HCEC 1CT (cell line): ENCODE data around the gene TNFSF13B.
"Not testable (repeated sequence)": the region's sequence is repeated elsewhere in the genome, so short reads cannot be mapped to it uniquely, and the experiment has no call there.

ENCODE experiments used
- DNase-seq: peaks from one replicate; pipeline ENCODE4 v3.0.0-alpha.2; 2017

The TNFSF13B gene, protein sequence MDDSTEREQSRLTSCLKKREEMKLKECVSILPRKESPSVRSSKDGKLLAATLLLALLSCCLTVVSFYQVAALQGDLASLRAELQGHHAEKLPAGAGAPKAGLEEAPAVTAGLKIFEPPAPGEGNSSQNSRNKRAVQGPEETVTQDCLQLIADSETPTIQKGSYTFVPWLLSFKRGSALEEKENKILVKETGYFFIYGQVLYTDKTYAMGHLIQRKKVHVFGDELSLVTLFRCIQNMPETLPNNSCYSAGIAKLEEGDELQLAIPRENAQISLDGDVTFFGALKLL

DNA sequence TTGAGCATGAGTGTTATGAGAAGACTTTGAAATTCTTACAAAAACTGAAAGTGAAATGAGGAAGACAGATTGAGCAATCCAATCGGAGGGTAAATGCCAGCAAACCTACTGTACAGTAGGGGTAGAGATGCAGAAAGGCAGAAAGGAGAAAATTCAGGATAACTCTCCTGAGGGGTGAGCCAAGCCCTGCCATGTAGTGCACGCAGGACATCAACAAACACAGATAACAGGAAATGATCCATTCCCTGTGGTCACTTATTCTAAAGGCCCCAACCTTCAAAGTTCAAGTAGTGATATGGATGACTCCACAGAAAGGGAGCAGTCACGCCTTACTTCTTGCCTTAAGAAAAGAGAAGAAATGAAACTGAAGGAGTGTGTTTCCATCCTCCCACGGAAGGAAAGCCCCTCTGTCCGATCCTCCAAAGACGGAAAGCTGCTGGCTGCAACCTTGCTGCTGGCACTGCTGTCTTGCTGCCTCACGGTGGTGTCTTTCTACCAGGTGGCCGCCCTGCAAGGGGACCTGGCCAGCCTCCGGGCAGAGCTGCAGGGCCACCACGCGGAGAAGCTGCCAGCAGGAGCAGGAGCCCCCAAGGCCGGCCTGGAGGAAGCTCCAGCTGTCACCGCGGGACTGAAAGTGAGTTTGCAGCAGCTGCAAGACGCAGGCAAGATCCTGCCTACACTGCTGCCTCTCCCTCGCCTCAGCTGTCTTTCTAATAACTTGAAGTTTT, at the start of gene TNFSF13B:
Gene TNFSF13B, plus strand, starts transcription at position 118 of the 728 bp plus-strand sequence. Its CDS starts 178 bp downstream, at position 296.
- peak; percentile 25 for DNase-seq

DNA sequence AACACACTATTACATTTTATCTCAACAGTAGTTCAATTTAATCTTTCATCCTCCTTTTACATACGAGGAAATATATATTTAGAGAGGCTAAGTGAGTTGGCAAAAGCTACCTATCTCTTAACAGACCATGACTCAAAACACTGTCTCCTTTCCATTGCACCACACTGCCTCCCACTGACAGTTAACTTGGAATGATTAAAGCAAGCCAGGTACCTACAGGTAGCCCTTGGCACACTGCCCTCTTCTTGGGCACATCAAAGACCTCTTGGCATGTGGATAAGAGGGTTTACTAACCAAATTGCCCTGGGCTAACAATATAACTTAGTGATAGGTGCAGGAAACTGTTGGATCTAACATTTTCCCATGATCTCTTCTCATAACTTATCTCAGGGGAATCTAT, 49.5 kb upstream of the TNFSF13B start:
- DNase-seq, result no peak

DNA sequence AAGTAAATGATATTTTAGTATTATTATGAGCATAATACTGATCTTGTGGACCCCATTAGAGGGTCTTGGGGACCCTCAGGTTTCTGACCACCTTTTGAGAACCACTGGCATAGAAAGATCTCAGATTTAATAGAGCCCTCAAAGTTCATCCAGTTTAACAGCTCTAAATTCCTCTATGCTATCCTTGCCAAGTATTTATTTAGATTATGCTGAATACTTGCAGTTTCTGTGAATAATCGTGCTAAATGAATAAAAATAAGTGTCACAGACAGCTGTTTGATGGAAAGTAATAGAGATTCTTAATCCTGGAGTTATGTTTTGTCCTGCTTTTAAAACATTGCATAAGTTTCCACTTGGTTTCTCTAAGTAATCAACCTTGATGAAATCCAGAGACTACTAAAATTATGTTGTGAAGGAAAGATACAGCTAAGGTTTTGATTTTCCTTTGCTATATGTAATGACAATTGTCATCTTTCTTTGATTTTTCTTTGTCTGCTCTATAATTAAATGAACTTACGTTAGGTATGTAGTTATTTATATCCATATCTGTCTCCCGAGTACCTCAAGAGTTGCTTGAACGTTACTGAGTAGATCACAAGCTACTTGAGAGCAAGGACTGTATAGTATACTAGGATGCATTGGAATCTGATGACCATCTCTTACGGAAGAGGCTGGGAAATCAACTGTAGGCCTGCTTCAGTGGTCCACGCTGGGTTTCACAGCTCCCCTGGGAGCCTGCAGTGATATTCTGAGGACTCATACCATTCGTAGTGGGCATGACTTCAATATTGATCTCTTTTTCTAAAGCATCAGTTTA, 45.6 kb upstream of the TNFSF13B start:
- no peak for DNase-seq

DNA sequence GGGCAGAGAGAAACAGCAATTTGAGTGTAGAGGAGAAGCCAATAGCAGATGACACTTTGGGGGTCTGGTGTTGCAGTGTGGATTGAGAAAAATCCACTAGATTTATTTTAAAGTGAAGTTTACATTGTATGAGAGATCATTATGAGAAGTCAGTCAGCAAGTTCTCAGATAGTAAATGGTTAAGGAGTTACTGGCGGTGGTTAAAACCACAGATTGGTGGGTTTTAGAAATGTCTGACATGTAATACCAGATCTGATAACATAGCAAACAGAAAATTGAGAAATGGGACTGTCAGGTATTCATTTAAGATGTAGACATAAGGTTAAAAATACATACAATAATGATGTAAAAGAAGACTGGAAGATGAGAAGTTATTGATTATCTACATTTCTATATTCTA, 44.1 kb upstream of the TNFSF13B start:
- DNase-seq, result no peak

DNA sequence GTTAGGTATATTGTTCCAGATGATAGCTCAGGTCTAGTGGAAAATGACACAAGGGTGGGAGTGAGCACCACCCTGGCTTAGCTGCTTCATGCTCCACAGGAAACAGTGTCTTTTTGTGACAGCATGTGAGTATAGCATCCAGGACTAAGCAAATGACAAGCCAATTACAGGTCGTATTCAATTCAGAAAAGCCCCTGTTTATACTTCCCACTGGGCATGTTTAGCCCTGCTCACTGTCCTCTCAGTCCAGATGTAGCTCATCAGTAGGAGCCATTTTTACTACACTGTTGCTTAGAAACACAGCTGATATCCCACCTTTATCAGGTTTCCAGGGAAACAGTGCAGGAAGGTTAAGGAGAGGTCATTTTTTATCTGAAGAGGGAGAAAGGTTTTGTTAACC, 43.3 kb upstream of the TNFSF13B start:
- DNase-seq, result no peak

DNA sequence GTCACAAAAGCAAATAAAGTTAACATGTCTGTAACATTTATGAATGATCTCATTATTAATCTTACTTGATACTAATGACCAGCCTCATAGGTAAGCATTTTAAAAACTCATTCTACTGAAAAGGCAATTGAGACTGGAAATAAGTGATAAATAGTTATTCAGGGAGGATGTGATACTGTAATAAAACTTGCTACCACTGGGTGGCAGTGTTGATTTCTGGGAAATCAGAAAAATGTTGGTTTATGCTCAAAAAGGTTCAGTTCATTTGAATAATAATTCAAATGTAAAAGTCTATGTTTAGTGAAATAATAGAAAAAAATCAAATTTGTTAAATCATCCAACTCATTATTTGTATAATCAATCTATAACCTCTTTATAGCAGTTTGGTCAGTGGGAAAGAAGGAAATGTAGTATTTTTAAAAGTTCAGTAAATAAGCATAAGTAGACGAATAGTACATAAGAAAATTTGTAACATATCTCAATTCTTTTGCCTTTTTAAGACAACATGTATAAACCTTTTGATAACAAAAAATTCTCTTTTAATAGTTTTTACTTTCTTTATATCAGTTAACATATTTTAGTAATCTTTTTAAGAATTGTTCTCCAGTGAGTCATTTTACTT, 41.8 kb upstream of the TNFSF13B start:
- peak; percentile 32 for DNase-seq

DNA sequence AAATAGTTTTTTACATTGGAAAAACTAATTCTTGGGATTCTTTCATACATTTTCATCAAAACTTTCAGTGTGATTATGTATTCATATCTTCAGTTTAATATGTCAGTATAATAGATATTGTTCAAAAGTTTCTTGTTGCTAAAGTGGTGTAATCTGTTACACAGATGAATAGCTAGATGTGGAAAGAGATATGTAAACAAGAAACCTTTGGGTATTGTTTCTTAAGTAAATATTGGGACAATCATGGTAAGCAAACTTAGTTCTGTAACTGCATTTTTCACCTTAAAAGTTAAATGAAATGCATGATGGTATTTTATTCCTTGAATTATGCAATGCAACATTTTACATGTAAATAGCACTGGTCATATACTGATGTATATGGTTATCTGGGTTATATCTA, 39.1 kb upstream of the TNFSF13B start:
- DNase-seq, result no peak

DNA sequence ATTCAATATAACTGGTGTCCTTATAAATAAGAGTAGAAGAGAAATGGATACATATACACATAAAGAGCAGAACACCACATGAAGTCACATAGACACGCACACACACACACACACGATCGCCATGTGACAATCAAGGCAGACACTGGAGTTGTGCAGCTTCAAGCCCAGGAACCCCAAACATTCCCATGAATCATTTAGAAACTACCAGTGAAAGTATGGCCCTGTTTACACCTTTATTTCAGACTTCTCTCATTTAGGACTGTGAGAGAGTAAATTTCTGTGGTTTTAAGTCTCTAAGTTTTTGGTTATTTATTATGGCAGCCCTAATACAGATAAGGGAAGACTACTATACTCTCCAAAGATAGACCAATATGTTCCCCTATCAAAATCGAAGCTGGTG, 20.4 kb upstream of the TNFSF13B start:
- no peak for DNase-seq

DNA sequence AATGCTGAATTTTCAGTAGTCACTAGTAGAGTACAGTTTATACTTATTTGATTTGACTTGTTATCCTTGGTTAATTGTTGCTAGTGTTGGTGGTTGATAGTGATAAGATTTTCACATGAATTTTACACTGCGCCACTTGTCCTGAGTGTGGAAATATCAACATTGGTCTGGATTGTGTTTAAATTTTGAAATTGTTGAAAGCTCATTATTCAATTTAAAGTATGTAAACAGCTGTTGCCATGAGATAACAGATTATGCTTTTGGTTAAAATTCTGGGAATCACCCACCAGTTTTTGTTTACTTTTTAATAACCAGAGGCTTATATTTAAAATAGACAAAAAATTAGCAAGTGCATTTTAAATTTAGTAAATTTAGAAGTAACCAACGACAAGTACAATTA, 12.3 kb upstream of the TNFSF13B start:
- no peak for DNase-seq

DNA sequence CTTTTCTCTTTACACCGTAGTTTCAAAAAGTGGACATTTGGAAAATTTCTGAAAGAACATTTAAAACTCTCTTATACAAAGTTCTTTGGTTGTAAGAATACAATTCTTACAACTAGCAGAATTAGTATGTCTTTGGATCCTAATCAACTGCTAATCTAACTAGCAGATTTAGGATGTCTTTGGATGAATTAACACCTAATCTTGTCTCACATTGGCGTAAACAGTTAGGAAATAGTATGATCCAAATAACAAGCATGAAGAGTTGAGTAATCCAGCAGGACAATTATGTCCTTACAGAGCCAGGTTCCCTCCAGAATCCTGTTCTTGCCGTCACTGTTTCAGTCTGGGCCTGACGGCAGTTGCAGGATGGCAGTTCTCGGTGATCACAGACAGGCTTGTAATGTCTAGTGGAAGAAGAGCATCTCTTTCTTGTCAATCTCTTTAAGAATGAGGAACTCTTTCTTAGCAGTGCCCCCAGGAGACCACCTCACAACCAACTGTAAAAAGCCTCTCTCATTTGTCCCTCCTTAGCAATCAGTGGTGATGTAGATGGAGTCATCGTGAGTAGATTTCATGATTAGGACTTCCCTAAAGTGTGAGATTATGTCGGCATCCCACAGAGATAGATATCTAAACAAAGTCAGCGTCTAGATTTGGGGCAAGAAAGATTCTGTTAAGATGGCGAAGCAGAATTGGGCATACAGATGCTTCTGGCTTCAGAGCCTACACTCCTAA, 5.7 kb upstream of the TNFSF13B start:
- no peak for DNase-seq

DNA sequence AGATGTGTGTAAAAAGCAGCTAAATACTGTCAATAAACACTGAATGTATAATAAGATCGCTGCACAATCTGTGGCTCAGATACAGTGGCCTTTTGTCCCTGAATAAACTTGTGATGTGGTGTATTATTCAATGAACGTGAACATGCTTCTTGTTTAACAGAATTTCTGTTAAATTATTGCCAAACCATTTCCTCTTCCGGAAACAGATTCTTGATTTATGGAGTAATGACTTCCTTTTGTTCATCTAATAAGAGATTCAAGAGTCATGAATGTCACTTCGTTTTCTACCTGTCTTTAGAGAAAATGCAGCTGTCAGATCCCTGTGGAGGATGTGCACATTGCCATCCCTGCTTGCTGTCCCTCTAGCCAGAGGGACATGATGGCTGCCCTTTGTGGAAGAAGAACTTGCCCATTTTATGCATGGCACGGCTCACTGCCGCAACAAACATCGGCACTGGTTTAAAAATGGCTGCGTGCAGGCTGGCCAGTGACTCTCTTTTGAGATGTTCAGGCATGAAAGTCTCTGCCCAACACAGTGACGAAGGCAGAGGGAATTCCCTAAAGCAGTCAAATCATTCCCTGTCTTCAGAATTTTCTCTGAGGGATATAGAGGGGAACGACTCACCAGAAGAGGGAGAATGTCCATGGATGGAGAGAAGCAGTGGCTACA, 3.1 kb upstream of the TNFSF13B start:
- no peak for DNase-seq

DNA sequence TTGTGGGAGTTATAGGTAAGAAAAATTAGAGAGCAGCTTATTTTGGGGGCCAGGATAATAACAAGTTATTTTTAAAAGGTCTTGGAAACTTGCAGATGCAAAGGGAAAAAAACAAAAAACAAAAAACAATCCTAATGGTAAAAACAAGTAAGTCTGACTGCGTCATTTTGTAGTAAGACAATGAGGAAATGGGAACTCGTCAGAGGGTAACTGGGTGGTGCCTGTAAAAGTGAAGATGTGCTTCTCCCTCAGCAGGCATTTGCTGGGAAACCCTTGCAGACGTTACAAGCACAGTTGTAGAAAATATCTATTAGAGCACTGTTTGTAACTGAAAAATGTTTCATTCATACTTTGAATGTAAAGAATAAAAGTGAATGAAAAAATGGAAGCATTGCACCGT, 2.2 kb upstream of the TNFSF13B start:
- DNase-seq, result no peak

DNA sequence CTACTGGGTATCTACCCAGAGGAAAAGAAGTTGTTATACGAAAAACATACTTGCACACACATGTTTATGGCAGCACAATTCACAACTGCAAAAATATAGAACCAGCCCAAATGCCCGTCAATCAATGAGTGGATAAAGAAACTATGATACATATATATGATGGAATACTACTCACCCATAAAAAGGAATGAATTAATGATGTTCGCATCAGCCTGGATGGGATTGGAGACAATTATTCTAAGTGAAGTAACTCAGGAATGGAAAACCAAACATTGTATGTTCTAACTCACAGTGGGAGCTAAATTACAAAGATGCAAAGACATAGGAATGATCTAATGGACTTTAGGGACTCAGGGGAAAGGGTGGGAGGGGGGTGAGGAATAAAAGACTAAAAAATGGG, 1.7 kb upstream of the TNFSF13B start:
- not testable (repeated sequence) for DNase-seq

DNA sequence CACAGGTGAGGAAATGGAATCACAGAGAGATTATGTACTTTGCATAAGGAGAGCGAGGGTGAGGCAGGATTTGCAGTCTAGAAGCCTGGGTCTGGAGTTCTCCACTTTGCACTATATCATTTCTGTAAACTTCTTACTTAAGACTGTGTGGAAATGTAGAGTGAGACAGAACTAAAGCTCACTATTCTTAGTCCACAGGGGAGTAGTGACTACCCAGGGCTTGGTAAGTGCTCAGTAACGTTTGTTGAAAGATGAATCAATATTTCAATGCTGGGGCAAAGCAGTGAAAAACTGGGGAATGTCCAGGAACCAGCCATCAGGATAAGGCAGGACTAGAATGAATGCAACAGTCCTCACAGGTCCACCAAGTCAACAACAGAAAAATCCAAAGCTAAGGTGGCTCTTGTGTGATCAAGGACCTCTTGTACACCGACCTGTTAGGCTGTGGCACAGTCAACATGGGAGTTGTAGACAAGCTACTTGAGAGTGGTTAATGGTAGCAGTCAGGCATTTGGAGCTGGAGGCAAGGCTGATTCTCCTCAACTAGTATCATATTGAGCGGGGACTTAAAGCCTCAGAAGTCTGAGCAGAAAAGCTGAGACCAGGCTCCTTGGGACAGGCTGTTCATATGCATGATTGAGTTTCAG, 929 bp upstream of the TNFSF13B start:
- no peak for DNase-seq

DNA sequence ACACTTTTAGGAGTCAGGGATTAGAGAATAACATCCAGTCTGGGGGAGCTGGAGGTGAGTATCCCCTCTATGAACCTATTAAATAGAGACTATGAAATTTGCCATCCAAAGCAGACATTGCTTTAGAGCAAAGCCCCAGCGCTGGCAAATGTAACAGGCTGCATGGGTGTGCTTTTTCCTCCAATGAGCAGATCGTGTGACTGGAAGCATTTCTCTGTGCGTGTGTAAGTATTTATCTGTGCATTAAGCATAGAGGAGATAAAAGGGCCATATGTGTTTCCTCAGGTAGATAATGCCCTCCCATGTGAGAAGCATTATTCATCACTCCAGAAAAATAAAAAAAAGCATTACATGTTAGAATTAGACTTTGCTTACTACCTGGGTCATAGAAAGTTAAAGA, 924 bp downstream of the TNFSF13B start:
- DNase-seq, result no peak

DNA sequence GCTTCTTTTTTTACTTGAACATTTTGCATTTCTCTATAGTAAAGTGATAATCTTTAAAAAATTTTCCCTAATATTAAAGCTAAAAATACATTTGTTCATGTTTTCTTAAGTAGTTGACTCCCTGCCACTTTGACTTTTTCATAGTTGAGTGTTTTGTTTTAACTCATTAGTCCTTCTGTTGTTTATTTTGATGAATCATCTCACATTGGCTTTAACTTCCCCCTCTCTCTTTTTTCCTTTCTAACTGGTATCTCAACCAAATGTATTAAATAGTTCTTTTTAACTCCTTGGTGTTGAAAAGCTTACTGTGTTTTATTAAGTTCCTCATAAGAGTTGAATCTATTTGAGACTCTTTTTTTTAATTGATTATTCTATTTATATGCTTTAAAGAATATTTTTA, 2.8 kb downstream of the TNFSF13B start:
- DNase-seq, result peak; percentile 33

DNA sequence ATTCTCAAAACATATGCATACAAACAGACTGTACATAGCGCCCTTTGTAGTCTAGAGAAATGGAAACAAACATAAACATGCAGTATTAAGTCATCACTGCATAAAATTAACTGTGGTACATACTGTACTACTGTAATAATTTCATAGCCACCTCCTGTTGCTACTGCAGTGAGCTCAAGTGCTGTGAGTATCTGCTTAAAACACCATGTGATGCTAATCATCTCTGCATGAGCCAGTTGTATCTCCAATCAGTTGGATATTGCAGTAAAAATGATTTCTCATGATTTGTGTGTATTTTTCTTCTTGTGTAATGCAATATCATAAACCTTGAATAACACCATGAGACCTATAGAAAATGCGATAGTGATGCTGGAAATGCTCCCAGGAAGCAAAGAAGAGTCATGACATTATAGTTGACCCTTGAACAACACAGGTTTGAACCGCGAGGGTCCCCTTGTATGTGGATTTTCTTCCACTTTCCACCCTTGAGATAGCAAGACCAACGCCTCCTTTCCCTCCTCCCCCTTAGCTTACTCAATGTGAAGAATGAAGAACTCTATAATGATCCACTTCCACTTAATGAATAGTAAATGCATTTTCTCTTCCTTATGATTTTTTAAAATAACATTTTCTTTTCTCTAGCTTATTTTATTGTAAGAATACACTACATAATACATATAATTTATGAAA, 4.1 kb downstream of the TNFSF13B start:
- no peak for DNase-seq

DNA sequence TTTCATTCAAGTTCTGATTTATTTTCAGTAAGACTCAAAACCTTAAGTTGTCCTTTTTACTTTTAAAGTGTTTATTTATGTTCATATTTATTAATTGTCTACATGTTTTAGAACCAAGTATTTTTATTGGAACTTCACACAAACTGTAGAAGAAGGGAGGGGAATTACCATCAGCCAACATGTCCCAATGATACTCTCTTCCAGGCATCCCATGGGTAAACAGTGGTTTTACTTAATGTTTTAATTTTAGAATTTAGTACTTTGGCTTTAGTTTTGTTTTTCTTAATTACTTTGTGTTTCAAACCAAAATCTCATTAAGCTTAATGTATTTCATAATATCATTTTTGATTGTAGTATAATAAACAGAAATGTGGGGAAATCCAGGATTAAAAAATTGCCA, 5.2 kb downstream of the TNFSF13B start:
- no peak for DNase-seq

DNA sequence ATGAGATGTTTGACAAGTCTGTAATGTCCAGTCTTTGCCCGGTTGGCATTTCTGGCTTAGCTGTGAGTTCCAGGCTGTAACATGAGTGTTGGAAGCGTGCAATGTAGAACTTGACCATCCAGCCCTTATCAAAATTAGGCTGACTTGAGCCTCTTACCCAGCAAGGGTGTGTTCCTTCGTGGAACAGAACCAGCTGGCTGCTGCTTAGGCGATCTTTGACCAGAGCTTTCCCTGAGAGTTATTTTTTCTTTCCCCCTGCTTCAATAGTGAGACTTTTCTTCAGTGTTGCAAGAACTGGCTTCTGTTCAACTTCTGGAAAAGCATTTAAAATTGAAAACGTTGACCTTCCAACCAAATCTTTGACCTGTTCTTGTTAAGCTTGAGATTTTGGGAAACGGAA, 6.5 kb downstream of the TNFSF13B start:
- no peak for DNase-seq

DNA sequence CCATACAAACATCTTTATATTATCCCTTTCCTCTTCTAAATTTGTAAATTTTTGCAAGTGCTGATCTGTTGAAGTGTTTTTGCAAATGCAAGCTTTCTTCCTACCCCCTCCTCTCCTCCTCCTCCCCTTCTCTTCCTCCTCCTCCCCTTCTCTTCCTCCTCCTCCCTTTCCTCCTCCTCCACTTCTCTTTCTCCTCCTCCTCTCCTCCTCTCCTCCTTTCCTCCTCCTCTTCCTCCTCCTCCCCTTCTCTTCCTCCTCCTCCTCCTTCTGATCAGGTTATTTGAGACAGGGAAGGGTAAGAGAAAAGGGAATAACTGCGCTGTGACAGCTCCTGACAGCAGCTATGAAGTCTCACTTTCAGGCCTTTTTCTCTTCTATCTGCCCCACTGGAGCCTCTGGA, 8.9 kb downstream of the TNFSF13B start:
- no peak for DNase-seq

DNA sequence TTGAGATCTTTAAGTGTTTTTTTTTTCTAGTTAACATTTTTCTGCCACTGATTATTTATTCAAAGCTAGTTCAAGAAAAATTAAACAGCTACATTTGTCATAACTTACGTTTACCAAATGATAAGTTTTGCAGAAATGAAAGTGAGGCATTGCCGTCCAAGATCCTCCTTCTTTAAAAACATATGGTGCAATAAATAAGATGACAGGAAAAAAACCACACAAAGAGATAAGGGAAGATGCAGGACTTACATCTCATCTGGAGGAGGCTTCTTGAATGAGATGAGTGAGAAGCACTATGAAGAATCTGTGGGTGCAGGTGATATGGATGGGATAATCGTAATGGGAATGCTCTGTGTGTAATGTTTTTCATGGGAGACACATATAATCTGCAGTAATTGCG, 12.4 kb downstream of the TNFSF13B start:
- DNase-seq, result no peak
